ENCODE measurements around the gene CNIH3. TPM values are rescaled to one million over a fixed set of nuclear protein-coding genes. Genes with fewer than 3 reads are reported as not detected.

Gene CNIH3
- 3.6 and 6.8 TPM in 2 replicates for total RNA-seq

DNA sequence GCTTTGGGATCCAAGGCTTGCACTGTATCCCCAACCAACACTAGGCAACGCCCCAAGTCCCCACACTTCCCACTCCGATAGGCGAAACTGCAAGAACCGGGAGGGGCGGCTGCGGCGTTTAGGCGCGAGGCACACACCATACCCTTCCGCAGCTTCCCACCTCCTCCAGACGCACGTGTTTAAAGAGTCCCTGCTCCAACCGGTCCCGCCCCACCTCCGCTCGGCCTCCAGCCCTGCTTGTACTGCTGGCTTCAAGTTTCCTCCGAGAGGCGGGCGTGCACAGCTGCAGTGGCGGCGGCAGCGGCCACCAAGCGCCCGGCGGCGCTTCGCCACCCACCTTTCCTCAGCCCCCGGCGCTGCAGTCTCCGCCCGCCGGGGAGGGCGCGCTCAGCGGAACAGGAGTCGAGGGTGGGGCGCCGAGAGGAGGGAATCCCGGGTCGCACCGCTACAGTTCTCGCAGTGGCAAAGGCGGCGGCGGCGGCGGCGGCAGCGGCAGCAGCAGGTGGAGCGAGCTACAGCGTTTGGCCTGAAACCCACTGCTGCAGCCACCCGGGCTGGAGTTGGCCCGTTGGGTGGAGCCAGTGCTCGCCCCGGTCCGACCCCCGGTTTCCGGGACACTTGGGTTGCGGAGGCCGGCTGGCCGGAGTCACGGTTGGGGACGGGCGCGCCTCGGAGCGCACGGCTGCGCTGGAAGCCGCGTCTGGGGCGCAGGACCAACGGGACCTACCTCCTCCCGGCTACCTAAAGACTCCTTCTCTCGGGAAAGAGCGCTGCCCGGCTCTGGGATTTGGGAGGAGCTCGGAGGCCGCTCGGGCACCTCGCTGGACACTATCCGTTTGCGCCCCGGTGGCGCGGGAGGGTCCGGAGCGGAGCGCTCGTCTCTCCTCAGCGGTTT, at the start of gene CNIH3:
CNIH3 (plus strand) TSS at position 457 of the 895 bp plus-strand sequence. CDS start 858 bp downstream, outside the sequence.

Other genes with a start within 250 kb of the CNIH3 start
- 52.5 and 63.3 TPM in 2 replicates for gene WDR26, start 181.5 kb upstream of the CNIH3 start, total RNA-seq

All from smooth muscle cell of bladder (primary cell).